ENCODE results near the gene POU3F1.
"Not testable (repeated sequence)": the region's sequence is repeated elsewhere in the genome, so short reads cannot be mapped to it uniquely, and the experiment has no call there.

POU3F1 gene

GRCh38 chr1:38034871-38035270 is 11.7 kb downstream of the POU3F1 start:
- no peaks in the 10 kb centered on the region for H3F3A ChIP-seq (ENCODE audit: insufficient read depth)
- H3K9ac ChIP-seq (ENCODE audit: low read length), result no peak overlapping the region
- no peak overlapping the region for H3K4me3 ChIP-seq (ENCODE audit: insufficient read depth, low read length, poor library complexity, severe bottlenecking)
- no peaks in the 10 kb centered on the region for H3K79me2 ChIP-seq (ENCODE audit: insufficient read depth, low read length)
- TF ChIP-seq, protein P1, sequence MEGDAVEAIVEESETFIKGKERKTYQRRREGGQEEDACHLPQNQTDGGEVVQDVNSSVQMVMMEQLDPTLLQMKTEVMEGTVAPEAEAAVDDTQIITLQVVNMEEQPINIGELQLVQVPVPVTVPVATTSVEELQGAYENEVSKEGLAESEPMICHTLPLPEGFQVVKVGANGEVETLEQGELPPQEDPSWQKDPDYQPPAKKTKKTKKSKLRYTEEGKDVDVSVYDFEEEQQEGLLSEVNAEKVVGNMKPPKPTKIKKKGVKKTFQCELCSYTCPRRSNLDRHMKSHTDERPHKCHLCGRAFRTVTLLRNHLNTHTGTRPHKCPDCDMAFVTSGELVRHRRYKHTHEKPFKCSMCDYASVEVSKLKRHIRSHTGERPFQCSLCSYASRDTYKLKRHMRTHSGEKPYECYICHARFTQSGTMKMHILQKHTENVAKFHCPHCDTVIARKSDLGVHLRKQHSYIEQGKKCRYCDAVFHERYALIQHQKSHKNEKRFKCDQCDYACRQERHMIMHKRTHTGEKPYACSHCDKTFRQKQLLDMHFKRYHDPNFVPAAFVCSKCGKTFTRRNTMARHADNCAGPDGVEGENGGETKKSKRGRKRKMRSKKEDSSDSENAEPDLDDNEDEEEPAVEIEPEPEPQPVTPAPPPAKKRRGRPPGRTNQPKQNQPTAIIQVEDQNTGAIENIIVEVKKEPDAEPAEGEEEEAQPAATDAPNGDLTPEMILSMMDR (IDR thresholded peaks at IDR 0.05; ENCODE audit: insufficient read depth, low read length, poor library complexity, severe bottlenecking), result no peak
- no peak for TF ChIP-seq EZH2phosphoT487 (conservative IDR thresholded peaks at IDR 0.05; ENCODE audit: low read length)
- H3K27me3 ChIP-seq (ENCODE audit: low read length), result no peaks in the 10 kb centered on the region
- H3K9me3 ChIP-seq (ENCODE audit: insufficient read depth, low read length), result no peaks in the 10 kb centered on the region
- no peak overlapping the region for H2AFZ ChIP-seq (ENCODE audit: low read depth, low read length, severe bottlenecking)
- no peaks in the 10 kb centered on the region for H4K20me1 ChIP-seq (ENCODE audit: low read depth, low read length)
- H3K9me2 ChIP-seq (replicated peaks; ENCODE audit: insufficient read depth, low read length), result no peaks in the 10 kb centered on the region
- H3K4me2 ChIP-seq (ENCODE audit: low read depth, low read length, poor library complexity, severe bottlenecking), result no peak overlapping the region
- no peak overlapping the region for H3K27ac ChIP-seq (ENCODE audit: low read depth, low read length)
- no peaks in the 10 kb centered on the region for H3K36me3 ChIP-seq (ENCODE audit: low read length)

DNA sequence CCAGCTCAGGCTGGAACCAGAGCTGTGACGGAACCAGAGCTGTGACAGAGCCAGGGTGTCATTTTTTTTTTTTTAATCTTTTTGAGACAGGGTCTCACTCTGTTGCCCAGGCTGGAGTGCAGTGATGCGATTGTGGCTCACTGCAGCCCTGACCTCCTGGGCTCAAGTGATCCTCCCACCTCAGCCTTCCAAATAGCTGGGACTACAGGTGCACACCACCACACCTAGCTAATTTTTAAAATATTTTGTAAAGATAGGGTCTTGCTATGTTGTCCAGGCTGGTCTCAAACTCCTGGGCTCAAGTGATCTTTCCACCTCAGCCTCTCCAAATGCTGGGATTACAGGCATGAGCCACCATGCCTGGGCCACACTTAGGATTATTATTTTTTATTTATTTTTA is 13.6 kb downstream of the POU3F1 start:
- H3K9me2 ChIP-seq (replicated peaks; ENCODE audit: insufficient read depth, low read length); H3K36me3 ChIP-seq (ENCODE audit: low read length); H3F3A ChIP-seq (ENCODE audit: insufficient read depth); H3K79me2 ChIP-seq (ENCODE audit: insufficient read depth, low read length); H4K20me1 ChIP-seq (ENCODE audit: low read depth, low read length); H3K4me3 ChIP-seq (ENCODE audit: insufficient read depth, low read length, poor library complexity, severe bottlenecking); H3K27ac ChIP-seq (ENCODE audit: low read depth, low read length); H3K9me3 ChIP-seq (ENCODE audit: insufficient read depth, low read length); H3K4me2 ChIP-seq (ENCODE audit: low read depth, low read length, poor library complexity, severe bottlenecking); H3K27me3 ChIP-seq (ENCODE audit: low read length); H3K9ac ChIP-seq (ENCODE audit: low read length); H2AFZ ChIP-seq (ENCODE audit: low read depth, low read length, severe bottlenecking): not testable (repeated sequence)

GRCh38 chr1:38031513-38031866 is 15.1 kb downstream of the POU3F1 start:
- Histone ChIP-seq H3K36me3 (ENCODE audit: low read length) (no peaks in the 10 kb centered on the region), H4K20me1 (ENCODE audit: low read depth, low read length) (no peaks in the 10 kb centered on the region; the same call in 1 of the 2 replicates), H3K4me2 (ENCODE audit: low read depth, low read length, poor library complexity, severe bottlenecking) (no peak overlapping the region), H2AFZ (ENCODE audit: low read depth, low read length, severe bottlenecking) (no peak overlapping the region), H3F3A (ENCODE audit: insufficient read depth) (no peaks in the 10 kb centered on the region), H3K9ac (ENCODE audit: low read length) (no peak overlapping the region), H3K9me3 (ENCODE audit: insufficient read depth, low read length) (no peaks in the 10 kb centered on the region), H3K79me2 (ENCODE audit: insufficient read depth, low read length) (no peaks in the 10 kb centered on the region), H3K27me3 (ENCODE audit: low read length) (no peaks in the 10 kb centered on the region), H3K27ac (ENCODE audit: low read depth, low read length) (no peak overlapping the region), H3K4me3 (ENCODE audit: insufficient read depth, low read length, poor library complexity, severe bottlenecking) (no peak overlapping the region), H3K9me2 (replicated peaks; ENCODE audit: insufficient read depth, low read length) (no peaks in the 10 kb centered on the region)
- TF ChIP-seq EZH2phosphoT487 (conservative IDR thresholded peaks at IDR 0.05; ENCODE audit: low read length), result no peak
- TF ChIP-seq, protein P1 (IDR thresholded peaks at IDR 0.05; ENCODE audit: insufficient read depth, low read length, poor library complexity, severe bottlenecking), result no peak

GRCh38 chr1:38030596-38031512 is 15.7 kb downstream of the POU3F1 start:
- TF ChIP-seq, protein P1 (IDR thresholded peaks at IDR 0.05; ENCODE audit: insufficient read depth, low read length, poor library complexity, severe bottlenecking), result no peak
- no peak for TF ChIP-seq EZH2phosphoT487 (conservative IDR thresholded peaks at IDR 0.05; ENCODE audit: low read length)
- Histone ChIP-seq H3K27me3 (ENCODE audit: low read length) (no peaks in the 10 kb centered on the region), H3K27ac (ENCODE audit: low read depth, low read length) (no peak overlapping the region), H4K20me1 (ENCODE audit: low read depth, low read length) (no peaks in the 10 kb centered on the region; the same call in 1 of the 2 replicates), H3K9ac (ENCODE audit: low read length) (no peak overlapping the region), H3F3A (ENCODE audit: insufficient read depth) (no peaks in the 10 kb centered on the region), H2AFZ (ENCODE audit: low read depth, low read length, severe bottlenecking) (no peak overlapping the region), H3K4me2 (ENCODE audit: low read depth, low read length, poor library complexity, severe bottlenecking) (no peak overlapping the region), H3K9me3 (ENCODE audit: insufficient read depth, low read length) (no peaks in the 10 kb centered on the region), H3K79me2 (ENCODE audit: insufficient read depth, low read length) (no peaks in the 10 kb centered on the region), H3K9me2 (replicated peaks; ENCODE audit: insufficient read depth, low read length) (no peaks in the 10 kb centered on the region), H3K36me3 (ENCODE audit: low read length) (no peaks in the 10 kb centered on the region), H3K4me3 (ENCODE audit: insufficient read depth, low read length, poor library complexity, severe bottlenecking) (no peak overlapping the region)

Data from SU-DHL-6 (cell line).